ENCODE measurements around the gene TRHDE.

- TF ChIP-seq MAX (IDR thresholded peaks at IDR 0.05; ENCODE audit: low read depth, low read length) (no peak), CTCF (IDR thresholded peaks at IDR 0.05; ENCODE audit: low read depth, low read length) (no peak), POLR2A (IDR thresholded peaks at IDR 0.05; ENCODE audit: extremely low read depth, insufficient read length) (no peak)
These were observed 250.2 kb downstream of the TRHDE start for GRCh38 chr12:72522411-72522810.

Measured in NB4 (cell line).